GM12878 (cell line): Measurements from ENCODE around the gene CYB561A3. TPM values are rescaled to one million over a fixed set of nuclear protein-coding genes. Genes with fewer than 3 reads are reported as not detected.

Source experiments
- ATAC-seq: fragments of 200-7000 bp; cut with Tn5 transposase; 3 replicates; pipeline ENCODE4 v1.9.1; 2020; ENCODE audit warnings: mild to moderate bottlenecking, moderate library complexity
- BruUV-seq: library from RNA; stranded (reverse); fragments of 400-500 nt; replicated peaks from 2 replicates; lab custom pipeline; 2021; lab: Mats Ljungman, UMichigan
- CTCF ChIA-PET: fragments of 300-600 bp; sonication (Branson Sonifier 250); formaldehyde crosslinking; extraction: SDS; loops from one replicate; lab custom pipeline; 2021; ENCODE audit warnings: inconsistent platforms; lab: Yijun Ruan, JAX
- POLR2A ChIA-PET: fragments of 350-600 bp; formaldehyde crosslinking; extraction: SDS; loops from one replicate; lab custom pipeline; 2021; ENCODE audit warnings: inconsistent platforms; lab: Charles Lee
- RAD21 ChIA-PET: fragments of 300-600 bp; sonication (Branson Sonifier 250); formaldehyde crosslinking; loops from one replicate; lab custom pipeline; 2023; ENCODE audit warnings: antibody characterized with exemption; ENCODE audit not compliant: unreplicated experiment; lab: Charles Lee
- SMC1A ChIA-PET: fragments of 300-600 bp; sonication (Branson Sonifier 250); formaldehyde crosslinking; loops from one replicate; lab custom pipeline; 2023; ENCODE audit not compliant: unreplicated experiment, uncharacterized antibody; lab: Charles Lee
- DNase-seq: peaks from one replicate; pipeline ENCODE4 v3.0.0-alpha.2; 2011; ENCODE audit warnings: low read depth, low spot score
- FAIRE-seq: peaks from 3 replicates; lab custom pipeline; 2011; peaks lifted over from hg19 to GRCh38; lab: Jason Lieb, UNC
- H2AFZ ChIP-seq: 2 replicates; pipeline ENCODE4 v1.6.0; 2011; ENCODE audit warnings: low read depth, low read length, control low read depth; ENCODE audit not compliant: control insufficient read depth
- H3K27ac ChIP-seq: 2 replicates; pipeline ENCODE4 v1.5.1; 2011; ENCODE audit warnings: control low read depth; ENCODE audit not compliant: control insufficient read depth, insufficient read depth
- H3K27me3 ChIP-seq, 2 experiments: replicated peaks in 1 of 2; 2 replicates each; pipeline versions ENCODE4 v1.6.0 to v1.6.1; 2011; ENCODE audit warnings: low read length in 1 of 2; ENCODE audit not compliant: control insufficient read depth in 2 of 2, insufficient read depth in 2 of 2
- H3K36me3 ChIP-seq, 2 experiments: 2 replicates each; pipeline ENCODE4 v1.5.1; 2011; ENCODE audit warnings: low read length in 1 of 2; ENCODE audit not compliant: control insufficient read depth in 2 of 2, insufficient read depth in 2 of 2
- H3K4me1 ChIP-seq: 2 replicates; pipeline ENCODE4 v1.6.1; 2011; ENCODE audit warnings: mild to moderate bottlenecking, low read length, moderate library complexity, mixed read lengths; ENCODE audit not compliant: control insufficient read depth, insufficient read depth
- H3K4me2 ChIP-seq: 2 replicates; pipeline ENCODE4 v1.6.0; 2011; ENCODE audit warnings: control low read depth; ENCODE audit not compliant: control insufficient read depth, insufficient read depth
- H3K4me3 ChIP-seq: fragments of 200-600 bp; sonication (generic); 2 replicates; pipeline ENCODE4 v1.5.1; 2016
- H3K79me2 ChIP-seq: 2 replicates; pipeline ENCODE4 v1.6.0; 2011; ENCODE audit warnings: low read length; ENCODE audit not compliant: control insufficient read depth, insufficient read depth
- H3K9ac ChIP-seq: 2 replicates; pipeline ENCODE4 v1.8.0; 2011; ENCODE audit warnings: low read length, control low read depth, mixed read lengths; ENCODE audit not compliant: control insufficient read depth, insufficient read depth
- H3K9me3 ChIP-seq: replicated peaks from 3 replicates; pipeline ENCODE4 v1.5.1; 2011; ENCODE audit warnings: mild to moderate bottlenecking, low read length; ENCODE audit not compliant: control insufficient read depth, insufficient read depth
- H4K20me1 ChIP-seq: 2 replicates; pipeline ENCODE4 v1.6.0; 2011; ENCODE audit not compliant: control insufficient read depth, insufficient read depth
- CHD2 ChIP-seq: IDR thresholded peaks from 2 replicates; pipeline ENCODE4 v1.6.1; 2011; ENCODE audit warnings: low read depth, low read length, improper control_type of control experiment, borderline replicate concordance
- HDGF ChIP-seq: fragments of 450-650 bp; IDR thresholded peaks from 2 replicates; pipeline ENCODE4 v1.6.1; 2016; ENCODE audit warnings: antibody characterized with exemption
- KLF5 ChIP-seq: fragments of 450-650 bp; IDR thresholded peaks from 2 replicates; pipeline ENCODE4 v1.6.1; 2014; ENCODE audit warnings: mild to moderate bottlenecking; ENCODE audit not compliant: partially characterized antibody
- RAD21 ChIP-seq: IDR thresholded peaks from 2 replicates; pipeline ENCODE4 v1.6.1; 2011; ENCODE audit warnings: mild to moderate bottlenecking, low read depth, low read length, moderate library complexity; ENCODE audit not compliant: insufficient read depth
- SREBF1 ChIP-seq: IDR thresholded peaks from 2 replicates; pipeline ENCODE4 v1.6.1; 2012; ENCODE audit warnings: mild to moderate bottlenecking, low read length
- SRF ChIP-seq, 2 experiments: IDR thresholded peaks; 2 replicates each; pipeline ENCODE4 v1.6.1; 2011; ENCODE audit warnings: low read depth in 2 of 2, low read length in 2 of 2, mild to moderate bottlenecking in 1 of 2, moderate library complexity in 1 of 2
- STAT1 ChIP-seq: fragments of 450-650 bp; conservative IDR thresholded peaks from 2 replicates; pipeline ENCODE4 v1.6.1; 2014; ENCODE audit warnings: antibody characterized with exemption, mild to moderate bottlenecking
- STAT3 ChIP-seq: IDR thresholded peaks from 2 replicates; pipeline ENCODE4 v1.6.1; 2011; ENCODE audit warnings: low read depth, low read length, improper control_type of control experiment
- WGBS: methylation state at CpG from one replicate; pipeline ENCODE4 v1.1.6; 2016; ENCODE audit warnings: low lambda C conversion rate; ENCODE audit not compliant: insufficient replicate concordance, insufficient coverage; ENCODE audit errors: missing lambda C conversion rate; 5-methylcytosine and 5-hydroxymethylcytosine counted together
- in situ Hi-C: fragments of 300-500 bp; cut with MboI; formaldehyde crosslinking; loops from 9 replicates; pipeline ENCODE4 v1.14.3; 2018; ENCODE audit warnings: mixed read lengths
- intact Hi-C: fragments of 100-400 bp; cut with micrococcal nuclease; formaldehyde crosslinking; loops from one replicate; pipeline ENCODE4 v1.14.2; 2022; ENCODE audit not compliant: unreplicated experiment
- polyA plus RNA-seq, 11 experiments: library from polyadenylated mRNA; depleted of rRNA in 4 of 11; unstranded in 6 of 11; stranded (reverse) in 5 of 11; fragments of >200 nt; fragmentation: Nextera tagmentation in 4 of 11; fragmentation: Illumina TruSeq in 1 of 11; extraction: Ambion mirVana in 4 of 11; extraction: Trizol in 1 of 11; gene quantifications; 1 replicate in 1 of 11; 2 replicates in 10 of 11; pipeline versions ENCODE4 v1.2.1 to v1.2.3, GENCODE V29; 2011 to 2016; ENCODE audit warnings: inconsistent platforms in 2 of 11, missing spikeins in 2 of 11, low read depth in 1 of 11
- total RNA-seq, 4 experiments: library from RNA; depleted of rRNA in 3 of 4; stranded (reverse); fragments of >200 nt in 3 of 4; fragmentation: Illumina TruSeq in 1 of 4; extraction: Trizol in 1 of 4; gene quantifications; 2 replicates each; pipeline versions ENCODE4 v1.2.1 to v1.2.3, GENCODE V29; 2013 to 2021

CYB561A3 gene
- total and polyA plus RNA-seq, 10 of the 15 experiments (the other 5 are each of a cell fraction or from before 2014, with no cell fraction given), result 40.1 to 169 (median 74.4) TPM

GRCh38 chr11:61353131-61354067, 8.3 kb downstream of the CYB561A3 start:
- no peaks in the 10 kb centered on the region for H4K20me1 ChIP-seq
- no peak overlapping the region for H3K27ac ChIP-seq
- H2AFZ ChIP-seq, result no peak overlapping the region
- BruUV-seq, result no TSS peak
- TF ChIP-seq STAT1 (no peak), SREBF1 (no peak), STAT3 (no peak), SRF (IDR thresholded peaks at IDR 0.05; ENCODE audit: low read depth in 2 of 2, low read length in 2 of 2) (no peak), RAD21 (no peak), KLF5 (no peak), CHD2 (no peak), HDGF (no peak)
- DNase-seq (no peak), ATAC-seq (no peak), FAIRE-seq (no peak)
- 53% methylated on average over 15 of the region's 15 CpGs for WGBS
- no peaks in the 10 kb centered on the region for H3K27me3 ChIP-seq
- H3K4me3 ChIP-seq, result no peak overlapping the region
- H3K9me3 ChIP-seq, result no peaks in the 10 kb centered on the region
- in situ Hi-C loops, result no loop called here
- ChIA-PET SMC1A (interaction anchor here (0.9 to 12.8 kb wide), 5 partner anchors 10 to 39 kb away, joined by 3 to 243 read pairs (median 84); partner anchors contain the start of genes DDB1, TKFC and TMEM216), POLR2A (interaction anchor here (1.1 to 1.6 kb wide), 4 partner anchors 8 to 18 kb away, joined by 3 to 5 read pairs (median 4); partner anchors contain the start of genes CYB561A3 and TMEM138), CTCF (interaction anchor here (0.7 to 23.9 kb wide), 6 partner anchors 10 to 76 kb away, joined by 3 to 387 read pairs (median 4); partner anchors contain the start of gene TMEM216), RAD21 (interaction anchor here (2.6 to 13.0 kb wide), 2 partner anchors 18 to 32 kb away, joined by 17 to 172 read pairs; partner anchors contain the start of genes DDB1 and TKFC)
- peaks cover 19 to 23% of the 10 kb centered on the region in 2 experiments for H3K36me3 ChIP-seq
- peaks cover 10% of the 10 kb centered on the region for H3K79me2 ChIP-seq
- H3K4me1 ChIP-seq, result peaks cover 22% of the 10 kb centered on the region
- no peak overlapping the region for H3K9ac ChIP-seq
- intact Hi-C loops, result no loop called here
- H3K4me2 ChIP-seq, result peak overlapping the region; percentile 67
